ENCODE data around the gene ATG4C.
A peak's percentile ranks its signal among the peaks of the same experiment; 100 is the strongest.
"Not testable (repeated sequence)": the region's sequence is repeated elsewhere in the genome, so short reads cannot be mapped to it uniquely, and the experiment has no call there.

The ATG4C gene

GRCh38 chr1:62783736-62784508 lies at the start of gene ATG4C:
TSS of gene ATG4C (plus strand) at chr1:62784132. CDS start at chr1:62803787, 19,655 bp downstream.
- FAIRE-seq: peak; percentile 93

- no peak for FAIRE-seq
These were observed 48.3 kb upstream of the ATG4C start for GRCh38 chr1:62735491-62736171.

- FAIRE-seq: not testable (repeated sequence)
These were observed 43.2 kb upstream of the ATG4C start for GRCh38 chr1:62740701-62741100.

- FAIRE-seq: no peak
These were observed 39.0 kb upstream of the ATG4C start for GRCh38 chr1:62744611-62745577.

GRCh38 chr1:62746086-62746808 lies 37.7 kb upstream of the ATG4C start:
- peak; percentile 96 for FAIRE-seq

GRCh38 chr1:62746809-62747138 lies 37.2 kb upstream of the ATG4C start:
- no peak for FAIRE-seq

GRCh38 chr1:62753031-62753965 lies 30.6 kb upstream of the ATG4C start:
- FAIRE-seq: no peak

GRCh38 chr1:62754938-62755337 lies 29.0 kb upstream of the ATG4C start:
- FAIRE-seq: not testable (repeated sequence)

- FAIRE-seq: not testable (repeated sequence)
These were observed 27.6 kb upstream of the ATG4C start for GRCh38 chr1:62756255-62756884.

- not testable (repeated sequence) for FAIRE-seq
These were observed 24.6 kb upstream of the ATG4C start for GRCh38 chr1:62759232-62759875.

- not testable (repeated sequence) for FAIRE-seq
These were observed 23.7 kb upstream of the ATG4C start for GRCh38 chr1:62760021-62760782.

- not testable (repeated sequence) for FAIRE-seq
These were observed 22.6 kb upstream of the ATG4C start for GRCh38 chr1:62761223-62761870.

- FAIRE-seq: not testable (repeated sequence)
These were observed 21.9 kb upstream of the ATG4C start for GRCh38 chr1:62762027-62762426.

- FAIRE-seq: no peak
These were observed 18.0 kb upstream of the ATG4C start for GRCh38 chr1:62765981-62766380.

GRCh38 chr1:62768551-62768950 lies 15.4 kb upstream of the ATG4C start:
- not testable (repeated sequence) for FAIRE-seq

GRCh38 chr1:62772607-62773295 lies 11.2 kb upstream of the ATG4C start:
- no peak for FAIRE-seq

- no peak for FAIRE-seq
These were observed 9.9 kb upstream of the ATG4C start for GRCh38 chr1:62774006-62774405.

GRCh38 chr1:62774971-62775595 lies 8.8 kb upstream of the ATG4C start:
- FAIRE-seq: no peak
